Hematopoietic multipotent progenitor cell treated with erythropoietin and hydrocortisone succinate and interleukin-3 and kit ligand, for 17 days (in vitro differentiated cells): ENCODE measurements around the gene RAPGEF5.

Source experiments
- DNase-seq: peaks from one replicate; pipeline ENCODE4 v3.0.0-alpha.2; 2015; ENCODE audit warnings: low spot score

The RAPGEF5 gene, protein sequence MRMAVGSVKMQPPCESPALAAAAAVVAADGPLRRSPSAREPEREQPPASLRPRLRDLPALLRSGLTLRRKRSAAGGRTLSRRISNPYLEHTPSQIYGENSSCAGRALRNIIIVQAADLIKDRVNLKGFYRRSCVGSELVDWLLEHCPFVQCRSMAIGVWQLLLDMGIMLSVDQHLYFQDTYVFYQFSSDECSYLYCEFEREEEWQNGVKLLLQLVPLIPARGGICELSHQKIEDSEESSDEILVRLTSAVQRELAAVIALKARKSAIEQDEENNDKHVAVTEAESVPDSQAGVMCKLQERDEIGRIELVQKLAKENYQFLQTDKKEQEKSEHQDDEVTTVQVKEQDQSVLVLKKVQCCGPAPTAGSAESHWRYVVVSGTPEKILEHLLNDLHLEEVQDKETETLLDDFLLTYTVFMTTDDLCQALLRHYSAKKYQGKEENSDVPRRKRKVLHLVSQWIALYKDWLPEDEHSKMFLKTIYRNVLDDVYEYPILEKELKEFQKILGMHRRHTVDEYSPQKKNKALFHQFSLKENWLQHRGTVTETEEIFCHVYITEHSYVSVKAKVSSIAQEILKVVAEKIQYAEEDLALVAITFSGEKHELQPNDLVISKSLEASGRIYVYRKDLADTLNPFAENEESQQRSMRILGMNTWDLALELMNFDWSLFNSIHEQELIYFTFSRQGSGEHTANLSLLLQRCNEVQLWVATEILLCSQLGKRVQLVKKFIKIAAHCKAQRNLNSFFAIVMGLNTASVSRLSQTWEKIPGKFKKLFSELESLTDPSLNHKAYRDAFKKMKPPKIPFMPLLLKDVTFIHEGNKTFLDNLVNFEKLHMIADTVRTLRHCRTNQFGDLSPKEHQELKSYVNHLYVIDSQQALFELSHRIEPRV

DNA sequence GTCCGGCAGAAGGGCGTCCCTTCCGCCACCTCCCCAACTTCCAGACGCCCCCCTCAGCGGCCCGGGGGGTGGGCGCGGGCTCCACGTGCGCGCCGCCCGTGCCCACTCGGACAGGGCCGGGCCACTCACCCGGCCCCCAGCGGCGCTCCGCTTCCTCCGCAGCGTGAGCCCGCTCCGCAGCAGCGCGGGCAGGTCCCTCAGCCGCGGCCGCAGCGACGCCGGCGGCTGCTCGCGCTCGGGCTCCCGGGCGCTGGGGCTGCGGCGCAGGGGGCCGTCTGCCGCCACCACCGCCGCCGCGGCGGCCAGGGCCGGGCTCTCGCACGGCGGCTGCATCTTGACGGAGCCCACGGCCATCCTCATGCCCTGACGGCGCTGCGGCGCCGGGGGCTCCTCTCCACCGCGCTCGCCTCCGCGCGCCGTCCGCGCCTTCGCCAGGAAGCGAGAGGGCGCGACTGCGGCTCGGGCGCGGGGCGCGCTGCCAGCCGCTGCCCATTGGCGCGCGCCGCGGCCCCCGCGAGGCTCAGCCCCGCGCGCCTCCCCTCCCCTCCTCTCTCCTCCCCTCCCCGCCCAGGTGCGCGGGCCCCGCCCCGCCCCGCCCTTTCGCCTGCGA lies at the start of gene RAPGEF5:
TSS of gene RAPGEF5 (minus strand) at position 454 of the 610 bp plus-strand sequence. CDS start at position 360, 94 bp downstream.
- no peak for DNase-seq

DNA sequence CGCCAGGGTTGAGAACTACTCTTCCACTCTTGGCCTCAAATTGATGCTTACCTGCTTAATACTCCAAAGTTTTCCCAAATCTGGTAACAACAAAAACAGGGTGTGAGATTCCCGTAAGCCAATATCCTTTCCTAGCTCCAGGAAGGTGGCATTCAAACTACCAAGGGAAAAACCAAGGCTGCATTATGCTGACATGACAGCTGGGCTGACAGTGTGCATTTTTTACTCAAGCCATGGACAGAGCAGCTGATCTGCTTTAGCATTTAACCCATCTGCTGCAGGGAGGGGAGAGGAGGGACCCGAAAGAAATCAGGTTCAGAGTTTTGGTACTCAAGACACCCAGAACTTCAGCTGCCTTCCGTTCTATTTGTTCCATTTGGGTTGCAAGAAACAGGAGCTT lies 49.8 kb upstream of the RAPGEF5 start:
- DNase-seq, result no peak

DNA sequence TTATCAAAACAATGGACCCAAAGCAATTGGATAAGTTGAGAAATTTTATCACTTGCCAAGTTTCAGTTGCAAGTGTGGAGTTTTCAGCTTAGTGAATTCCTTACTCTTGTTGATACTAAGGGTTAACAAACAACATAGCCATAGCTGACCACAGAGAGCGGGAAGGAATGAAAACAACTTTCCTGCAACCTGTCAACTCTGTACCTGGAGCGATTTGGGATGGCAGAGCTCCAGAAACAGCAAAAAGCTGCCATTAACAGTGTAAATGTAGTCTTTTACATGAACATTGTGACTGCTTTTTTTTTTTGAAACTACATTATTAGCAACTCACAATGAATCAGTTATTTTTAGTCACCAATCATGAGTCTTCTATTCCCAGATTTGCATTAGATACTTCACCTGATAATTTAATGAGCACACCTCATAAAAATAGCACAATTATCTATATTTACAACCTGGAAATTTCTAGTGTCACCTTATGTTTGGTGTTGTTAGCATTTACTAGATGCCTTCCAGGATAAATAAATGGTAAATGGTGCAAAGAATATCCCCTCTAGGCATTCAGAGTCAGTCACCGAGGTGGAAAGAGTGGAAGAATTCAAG lies 47.6 kb upstream of the RAPGEF5 start:
- no peak for DNase-seq

DNA sequence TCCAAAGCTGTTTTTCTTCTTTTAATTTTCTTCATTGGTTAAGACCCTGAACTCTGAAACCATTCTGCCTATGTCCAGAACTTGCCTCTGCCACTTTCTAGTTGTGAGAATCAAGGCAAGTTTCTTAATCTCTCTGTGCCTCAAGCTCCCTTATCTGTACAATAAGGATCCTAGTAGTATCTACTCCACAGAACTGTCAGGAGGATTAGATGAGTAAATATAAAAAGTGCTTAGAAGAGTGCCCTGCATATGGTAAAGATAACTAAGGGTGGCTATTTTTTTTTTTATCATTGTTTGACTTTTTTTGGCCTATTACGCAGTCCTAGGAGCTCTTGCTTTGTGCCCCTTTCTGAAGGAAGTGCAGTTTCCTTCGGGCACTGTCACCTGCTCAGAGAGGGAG lies 46.4 kb upstream of the RAPGEF5 start:
- DNase-seq, result no peak

DNA sequence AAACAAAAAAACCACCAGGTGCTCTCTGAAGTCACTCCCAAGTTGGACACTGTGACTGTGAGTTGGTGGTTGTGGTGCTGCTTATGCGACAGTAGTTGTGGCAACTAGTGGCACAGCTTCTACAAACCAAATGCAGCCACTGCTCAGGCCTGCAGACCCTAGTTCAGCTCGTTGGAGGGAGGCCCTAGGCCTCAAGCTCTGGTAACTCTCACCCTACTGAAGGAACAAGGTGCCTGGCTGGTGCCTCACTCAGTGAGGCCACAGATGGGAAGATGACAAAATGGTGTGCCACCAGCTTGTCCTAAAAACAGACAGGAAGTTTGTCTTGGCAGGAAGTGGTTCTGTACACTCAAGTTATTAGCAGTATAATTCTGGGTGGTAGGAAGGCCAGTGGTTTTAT lies 45.3 kb upstream of the RAPGEF5 start:
- no peak for DNase-seq

DNA sequence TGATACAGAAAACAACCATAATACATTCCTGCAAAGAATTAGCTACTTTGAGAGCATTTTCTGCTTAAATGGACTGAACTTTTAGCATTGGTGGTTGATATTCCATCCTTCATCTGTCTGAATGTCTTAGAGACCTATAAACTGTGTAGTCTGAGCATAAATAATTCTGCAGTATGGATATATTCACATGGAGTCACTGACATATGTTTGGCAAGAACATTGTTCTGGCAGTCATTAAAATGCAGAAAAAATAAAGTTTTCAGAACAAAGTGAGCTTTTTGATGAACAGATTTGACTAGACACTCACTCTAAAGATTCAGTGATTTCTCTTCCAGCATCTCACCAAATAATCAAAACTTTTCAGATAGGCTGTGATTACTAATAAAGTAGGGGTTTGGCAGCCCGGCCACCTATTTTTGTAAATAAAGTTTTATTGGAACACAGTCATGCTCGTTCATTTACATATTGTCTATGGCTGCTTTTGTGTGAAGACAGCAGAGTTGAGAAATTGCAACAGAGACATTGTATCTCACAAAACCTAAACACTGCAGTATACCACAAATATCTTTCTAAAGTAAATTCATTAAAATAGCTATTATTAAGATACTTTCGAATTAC lies 44.1 kb upstream of the RAPGEF5 start:
- DNase-seq, result no peak

DNA sequence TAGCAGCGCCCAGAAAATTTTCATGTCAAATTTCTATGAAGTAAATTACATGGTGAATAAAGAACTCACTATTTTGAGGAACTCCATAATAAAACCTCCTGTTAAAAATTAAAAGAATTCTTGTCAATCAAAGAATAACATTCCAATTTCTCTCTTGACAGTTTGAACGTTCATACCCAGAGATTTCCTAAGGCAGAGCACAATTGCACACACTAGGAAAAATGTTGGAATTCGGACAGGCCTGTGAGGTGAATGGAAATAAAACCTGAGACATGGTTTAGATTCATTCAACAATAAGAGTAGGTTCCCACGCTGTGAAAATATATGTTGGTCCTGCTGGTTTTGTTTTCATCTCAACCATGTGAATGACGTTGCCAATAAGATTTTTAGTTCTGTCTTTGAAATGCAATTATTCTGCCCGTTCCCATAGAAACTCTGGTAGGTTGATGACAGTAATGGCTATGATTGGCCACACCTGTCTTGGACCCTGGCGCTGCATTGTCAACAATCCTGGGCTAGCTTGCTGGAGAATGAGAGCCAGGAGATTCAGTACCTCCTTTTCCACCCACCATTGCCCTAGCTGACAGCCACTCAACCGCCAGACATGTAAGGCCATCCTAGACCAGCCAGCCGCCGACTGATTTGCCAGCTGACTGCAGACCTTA lies 43.3 kb upstream of the RAPGEF5 start:
- no peak for DNase-seq

DNA sequence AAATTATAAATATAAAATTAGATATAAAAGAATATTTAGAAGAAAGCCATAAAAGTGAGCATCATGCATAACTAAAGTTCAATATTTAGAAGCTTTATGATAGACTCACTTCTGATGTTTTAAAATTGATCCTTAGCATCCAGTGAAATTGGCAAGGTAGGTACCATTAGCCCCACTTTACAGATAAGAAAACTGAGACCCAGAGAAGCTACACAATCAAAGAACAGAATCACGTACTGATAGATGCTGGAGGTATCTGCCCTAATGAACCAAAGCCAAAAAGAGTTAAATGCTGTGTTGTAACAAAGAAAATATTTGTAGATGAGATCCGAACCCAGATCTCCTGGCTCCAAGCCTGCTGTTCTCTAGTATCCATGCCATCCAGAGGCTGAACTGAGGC lies 42.6 kb upstream of the RAPGEF5 start:
- DNase-seq, result no peak

DNA sequence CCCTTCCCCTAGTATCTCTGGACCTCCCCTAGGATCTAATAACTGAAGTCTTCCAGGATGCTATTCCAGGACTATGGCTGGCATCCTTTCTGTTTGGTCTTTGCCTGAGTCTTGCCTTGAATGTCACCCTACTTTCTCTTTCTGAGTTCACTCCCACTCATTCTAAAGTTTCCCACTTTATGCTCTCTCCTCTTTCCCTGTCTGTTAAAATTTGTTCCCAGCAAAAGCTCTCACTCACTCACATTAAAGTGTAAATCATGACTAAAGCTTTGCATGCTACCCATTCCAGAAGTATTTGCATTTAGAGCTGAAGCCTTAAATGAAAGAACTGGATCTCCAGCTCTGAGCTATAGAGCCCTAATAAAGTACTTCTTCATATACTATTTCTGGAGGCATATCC lies 42.1 kb upstream of the RAPGEF5 start:
- DNase-seq, result no peak

DNA sequence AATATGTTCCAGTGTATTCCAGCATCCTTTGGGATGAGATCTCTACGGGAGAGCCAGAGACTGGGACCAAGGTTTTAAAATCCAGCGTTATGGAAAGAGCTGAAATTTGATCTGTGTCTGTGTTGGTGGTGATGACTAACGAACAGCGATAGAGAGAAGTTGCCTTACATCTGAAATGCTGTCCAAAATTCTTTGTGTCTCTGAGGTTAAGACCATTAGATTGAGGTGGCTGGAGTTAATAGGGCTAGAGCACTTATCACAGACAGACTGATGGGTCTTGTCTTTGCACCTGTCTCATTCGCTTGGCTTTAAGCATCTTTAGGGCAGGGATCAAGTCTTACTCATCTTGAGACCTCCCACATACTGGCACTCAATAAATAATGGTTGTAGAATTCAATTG lies 41.0 kb upstream of the RAPGEF5 start:
- DNase-seq, result no peak

DNA sequence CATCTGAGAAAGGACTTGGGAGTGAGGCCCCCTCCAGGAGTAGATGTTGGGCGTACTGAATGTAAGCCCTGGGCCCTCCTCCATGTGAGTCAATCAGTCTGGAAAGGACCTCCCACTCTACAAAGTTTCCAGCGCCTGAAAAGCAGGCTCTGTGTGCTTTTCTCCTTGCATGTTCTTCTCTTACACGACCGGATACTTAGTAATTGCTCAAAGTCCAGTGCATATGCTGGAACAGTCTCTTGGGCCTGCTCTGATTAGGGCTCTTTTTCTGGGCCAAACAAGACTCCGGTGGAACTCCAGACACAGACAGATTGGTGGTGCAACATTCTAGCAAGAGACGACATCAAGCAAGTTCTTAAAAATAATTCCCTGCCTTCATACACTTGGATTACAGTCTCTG lies 38.3 kb upstream of the RAPGEF5 start:
- DNase-seq, result no peak

DNA sequence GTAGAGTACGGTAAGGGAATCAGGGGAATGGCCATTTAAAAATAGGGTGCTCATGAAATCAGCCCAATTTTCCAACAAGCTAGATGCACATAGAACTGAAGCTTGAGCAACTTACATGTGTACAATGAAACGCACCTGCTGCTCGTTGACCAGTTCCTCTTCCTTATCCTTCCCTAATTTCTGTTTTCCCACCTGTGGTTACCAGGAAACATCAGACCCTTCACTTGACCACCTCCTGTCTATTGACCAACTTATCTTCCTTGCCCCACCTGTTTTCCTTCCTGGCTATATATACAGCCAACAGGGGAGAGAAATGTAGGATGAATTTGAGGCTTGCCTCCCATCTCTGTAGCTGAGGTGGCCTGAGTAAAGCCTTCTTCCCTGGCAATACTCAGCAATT lies 37.8 kb upstream of the RAPGEF5 start:
- no peak for DNase-seq

DNA sequence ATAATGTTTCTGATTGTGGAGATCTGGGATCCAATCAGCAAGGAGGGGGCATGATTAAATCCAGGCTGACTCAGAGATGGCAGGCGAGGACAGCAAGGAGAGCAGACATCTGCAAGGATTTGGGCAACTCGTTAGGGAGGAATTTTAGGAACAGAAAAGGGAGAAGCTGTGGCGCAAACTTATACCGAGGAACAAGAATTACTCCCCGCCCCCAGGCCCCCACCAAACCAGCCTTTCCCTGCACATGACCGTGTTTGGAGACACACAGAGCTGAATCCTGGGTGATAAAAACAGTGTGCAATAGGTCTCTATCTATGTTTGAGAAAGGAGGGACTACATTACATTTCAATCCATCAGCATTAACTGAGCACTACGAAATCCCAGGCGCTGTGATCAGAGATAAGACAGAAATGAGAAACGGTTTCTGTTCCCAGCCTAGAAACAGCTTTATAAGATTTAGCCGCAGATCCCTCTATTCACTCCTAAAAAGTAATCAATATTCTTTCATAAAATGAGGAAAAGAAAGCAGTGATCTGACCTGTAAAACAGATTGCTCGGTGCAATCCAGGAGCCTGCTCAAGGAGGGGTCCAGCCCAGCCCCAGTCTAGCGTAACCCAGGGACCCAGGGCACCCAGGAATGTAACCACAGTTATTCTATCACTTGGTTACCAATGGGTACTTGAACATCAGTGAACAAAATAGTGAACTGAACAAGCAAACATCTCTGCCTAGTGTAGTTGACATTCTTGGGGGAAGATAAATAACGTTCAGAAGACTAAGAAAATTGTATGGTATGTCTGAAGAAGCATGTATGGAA lies 37.2 kb upstream of the RAPGEF5 start:
- DNase-seq, result no peak

DNA sequence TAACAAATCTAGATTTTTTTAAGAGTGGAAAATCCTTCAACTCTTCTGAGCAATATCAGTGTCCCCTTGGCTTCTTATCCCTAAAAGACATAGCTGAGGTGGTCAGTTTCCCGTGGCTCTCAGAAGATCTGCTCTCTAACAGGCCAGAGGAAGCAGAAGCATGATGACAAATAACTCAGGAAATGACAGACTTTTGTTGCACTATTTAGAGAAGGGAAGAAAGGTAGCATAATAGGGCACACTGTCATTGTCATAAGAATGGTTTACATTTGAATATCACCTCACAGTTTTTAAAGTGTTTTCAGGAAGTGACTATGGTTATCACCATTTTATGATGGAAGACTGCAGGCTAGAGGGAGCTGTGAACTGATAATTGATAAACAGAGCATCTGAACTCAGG lies 33.6 kb upstream of the RAPGEF5 start:
- no peak for DNase-seq

DNA sequence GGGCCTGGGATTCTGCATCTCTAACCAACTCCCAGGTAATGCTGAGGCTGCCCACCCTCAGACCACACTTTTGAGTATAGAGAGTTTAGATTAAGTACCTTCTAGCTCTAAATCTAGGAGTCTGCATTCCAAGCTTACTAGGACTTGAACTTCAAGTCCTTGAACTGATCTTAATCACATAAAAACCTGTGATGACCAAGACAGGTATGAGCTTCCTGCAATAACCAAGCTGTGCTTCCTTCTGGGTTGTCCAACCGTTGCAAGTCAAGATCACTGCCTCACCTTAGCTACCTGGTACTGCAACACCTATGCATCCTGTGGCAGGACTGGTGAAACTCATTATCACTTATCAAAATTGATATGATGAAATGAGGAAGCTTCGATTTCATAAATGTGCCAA lies 32.9 kb upstream of the RAPGEF5 start:
- DNase-seq, result no peak

DNA sequence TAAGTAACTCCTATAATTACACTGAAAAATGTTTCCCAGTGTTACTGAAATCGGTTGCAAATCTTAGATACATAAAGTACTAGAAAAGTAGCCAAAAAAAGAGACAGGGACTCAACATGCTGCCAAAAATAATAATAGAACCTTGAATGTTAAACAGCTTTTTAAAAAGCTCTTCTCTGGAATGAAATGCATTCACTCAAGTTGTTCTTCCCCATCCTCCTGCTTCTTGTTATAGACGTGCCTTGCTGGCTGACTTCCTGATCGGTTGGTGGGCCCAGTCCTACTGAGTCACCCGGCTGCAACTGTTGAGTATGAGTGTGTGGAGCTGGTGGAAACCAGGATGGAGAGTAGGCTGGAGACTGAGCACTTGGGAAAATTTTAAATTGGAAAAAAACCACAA lies 30.6 kb upstream of the RAPGEF5 start:
- no peak for DNase-seq

DNA sequence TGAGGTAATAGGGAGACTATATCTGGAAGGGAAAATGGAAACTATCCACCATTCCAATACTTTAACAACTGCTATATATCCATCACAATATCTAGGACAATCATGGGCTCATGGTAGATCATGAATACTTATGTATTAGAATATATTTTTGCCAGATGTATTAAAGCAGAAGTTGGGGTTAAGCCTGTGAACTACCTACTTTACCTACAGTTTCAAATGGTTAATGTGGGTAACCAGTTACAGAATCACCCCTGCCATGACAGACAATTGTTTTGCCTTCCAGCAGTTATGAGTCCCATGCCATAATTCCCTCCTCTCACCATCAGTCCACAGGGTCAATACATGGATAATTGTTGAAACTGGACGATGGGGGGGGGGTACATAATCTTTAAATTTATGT lies 29.9 kb upstream of the RAPGEF5 start:
- no peak for DNase-seq

DNA sequence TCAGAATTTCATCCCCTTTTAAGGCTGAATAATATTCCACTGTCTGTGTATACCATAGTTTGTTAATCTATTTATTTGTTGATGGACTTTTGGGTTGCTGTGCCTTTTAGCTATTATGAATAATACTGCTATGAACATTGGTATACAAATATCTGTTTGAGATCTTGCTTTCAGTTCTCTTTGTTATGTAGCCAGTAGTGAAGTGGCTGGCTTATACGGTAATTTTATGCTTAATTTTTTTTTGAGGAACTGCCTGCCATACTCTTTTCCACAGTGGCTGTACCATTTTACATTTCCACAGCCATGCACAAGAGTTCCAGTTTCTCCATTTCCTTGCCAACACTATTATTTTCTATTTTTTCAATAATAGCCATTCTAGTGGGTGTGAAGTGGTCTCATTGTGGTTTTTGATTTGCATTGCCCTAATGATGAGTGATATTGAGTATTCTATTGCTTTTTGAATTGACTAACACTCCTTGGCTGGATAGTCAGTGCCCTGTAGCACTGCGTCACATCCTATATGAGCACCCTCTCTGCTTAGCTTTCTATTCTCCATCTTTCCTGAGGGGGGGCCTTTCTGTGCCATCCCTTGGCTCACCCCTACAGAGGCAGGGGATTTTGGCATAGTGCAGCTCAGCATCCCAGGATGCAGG lies 29.4 kb upstream of the RAPGEF5 start:
- DNase-seq, result no peak

DNA sequence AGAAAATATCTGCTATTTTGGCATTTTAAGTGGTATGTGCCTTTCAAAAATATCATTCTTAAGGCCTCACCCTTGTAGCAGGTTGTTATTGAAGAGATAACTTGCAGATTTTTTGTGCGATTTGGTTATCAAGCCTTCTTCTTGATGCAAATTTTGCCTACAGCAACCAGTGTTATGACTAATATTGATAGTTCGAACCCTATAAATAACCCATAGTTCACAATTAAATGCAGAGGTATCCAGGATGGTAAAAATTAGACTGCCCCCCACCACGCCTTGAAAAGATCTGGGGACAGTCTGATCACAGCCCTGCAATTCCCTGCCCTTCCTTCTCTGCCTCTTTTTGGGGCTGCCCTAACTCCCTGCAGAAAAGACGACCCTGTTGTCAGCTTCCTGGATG lies 28.4 kb upstream of the RAPGEF5 start:
- DNase-seq, result no peak

DNA sequence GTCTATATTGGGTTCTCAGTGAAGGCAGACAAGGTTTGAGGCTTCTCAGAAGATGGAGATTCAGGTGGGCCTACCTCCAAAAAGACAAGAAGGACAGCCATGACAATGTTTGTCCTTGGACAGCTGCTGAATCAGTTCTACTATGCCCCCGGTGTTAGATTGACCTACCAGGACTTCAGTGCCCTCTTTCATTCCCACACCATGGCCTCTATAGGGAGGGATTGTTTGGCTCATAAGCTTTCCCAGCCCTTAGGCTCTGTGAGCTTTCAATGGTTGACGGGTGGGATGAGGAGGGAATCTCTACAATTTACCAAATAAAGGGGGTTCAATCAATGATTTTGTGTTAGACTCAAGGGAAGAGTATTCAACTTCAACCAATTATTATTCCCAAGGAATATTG lies 23.4 kb upstream of the RAPGEF5 start:
- no peak for DNase-seq
